GM21360 (cell line): ENCODE results near the gene EP400.

ENCODE experiments used
- ATAC-seq: cut with Tn5 transposase; IDR thresholded peaks from one replicate; pipeline ENCODE4 v1.9.1; 2021; ENCODE audit warnings: mild to moderate bottlenecking, moderate library complexity; ENCODE audit not compliant: unreplicated experiment

EP400 gene, protein sequence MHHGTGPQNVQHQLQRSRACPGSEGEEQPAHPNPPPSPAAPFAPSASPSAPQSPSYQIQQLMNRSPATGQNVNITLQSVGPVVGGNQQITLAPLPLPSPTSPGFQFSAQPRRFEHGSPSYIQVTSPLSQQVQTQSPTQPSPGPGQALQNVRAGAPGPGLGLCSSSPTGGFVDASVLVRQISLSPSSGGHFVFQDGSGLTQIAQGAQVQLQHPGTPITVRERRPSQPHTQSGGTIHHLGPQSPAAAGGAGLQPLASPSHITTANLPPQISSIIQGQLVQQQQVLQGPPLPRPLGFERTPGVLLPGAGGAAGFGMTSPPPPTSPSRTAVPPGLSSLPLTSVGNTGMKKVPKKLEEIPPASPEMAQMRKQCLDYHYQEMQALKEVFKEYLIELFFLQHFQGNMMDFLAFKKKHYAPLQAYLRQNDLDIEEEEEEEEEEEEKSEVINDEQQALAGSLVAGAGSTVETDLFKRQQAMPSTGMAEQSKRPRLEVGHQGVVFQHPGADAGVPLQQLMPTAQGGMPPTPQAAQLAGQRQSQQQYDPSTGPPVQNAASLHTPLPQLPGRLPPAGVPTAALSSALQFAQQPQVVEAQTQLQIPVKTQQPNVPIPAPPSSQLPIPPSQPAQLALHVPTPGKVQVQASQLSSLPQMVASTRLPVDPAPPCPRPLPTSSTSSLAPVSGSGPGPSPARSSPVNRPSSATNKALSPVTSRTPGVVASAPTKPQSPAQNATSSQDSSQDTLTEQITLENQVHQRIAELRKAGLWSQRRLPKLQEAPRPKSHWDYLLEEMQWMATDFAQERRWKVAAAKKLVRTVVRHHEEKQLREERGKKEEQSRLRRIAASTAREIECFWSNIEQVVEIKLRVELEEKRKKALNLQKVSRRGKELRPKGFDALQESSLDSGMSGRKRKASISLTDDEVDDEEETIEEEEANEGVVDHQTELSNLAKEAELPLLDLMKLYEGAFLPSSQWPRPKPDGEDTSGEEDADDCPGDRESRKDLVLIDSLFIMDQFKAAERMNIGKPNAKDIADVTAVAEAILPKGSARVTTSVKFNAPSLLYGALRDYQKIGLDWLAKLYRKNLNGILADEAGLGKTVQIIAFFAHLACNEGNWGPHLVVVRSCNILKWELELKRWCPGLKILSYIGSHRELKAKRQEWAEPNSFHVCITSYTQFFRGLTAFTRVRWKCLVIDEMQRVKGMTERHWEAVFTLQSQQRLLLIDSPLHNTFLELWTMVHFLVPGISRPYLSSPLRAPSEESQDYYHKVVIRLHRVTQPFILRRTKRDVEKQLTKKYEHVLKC (N-terminal part only)

DNA sequence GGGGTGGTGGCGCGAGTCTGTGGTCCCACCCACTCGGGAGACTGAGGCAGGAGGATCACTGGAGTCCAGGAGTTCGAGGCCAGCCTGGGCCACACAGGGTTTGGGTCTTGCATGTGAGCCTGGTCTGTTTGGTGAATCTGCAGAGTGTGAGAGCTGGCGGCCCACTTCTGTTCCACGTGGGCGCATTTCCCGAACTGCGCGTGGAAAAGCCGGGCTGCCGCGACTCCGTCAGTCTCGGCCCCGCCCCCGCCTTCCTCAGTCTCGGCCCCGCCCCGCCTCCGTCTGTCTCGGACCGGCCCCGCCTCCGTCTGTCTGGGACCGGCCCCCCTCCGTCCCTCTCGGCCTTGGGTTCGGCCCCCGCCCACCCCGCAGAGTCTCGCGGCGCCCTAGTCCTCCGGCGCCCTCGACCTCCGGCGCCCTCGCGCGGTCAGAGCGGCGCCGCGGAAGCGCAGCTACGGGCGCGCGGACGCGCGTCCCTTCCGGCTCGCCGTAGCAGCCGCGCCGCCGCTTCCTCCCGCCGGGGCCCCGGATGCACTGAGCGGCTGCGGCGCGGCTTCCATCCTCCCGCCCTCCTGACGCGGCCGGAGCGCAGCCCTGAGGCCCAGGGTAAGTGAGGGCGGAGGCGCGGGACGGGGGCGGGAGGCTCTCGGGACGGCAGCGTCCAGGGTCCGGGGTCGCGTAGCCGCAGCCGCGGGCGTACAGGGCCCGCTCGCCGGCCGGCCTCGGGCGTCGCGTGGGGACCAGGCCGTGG, at the start of gene EP400:
TSS of gene EP400 (plus strand) at position 512 of the 751 bp plus-strand sequence. CDS start 10,678 bp downstream, outside the sequence.
- peak; percentile 85 for ATAC-seq

DNA sequence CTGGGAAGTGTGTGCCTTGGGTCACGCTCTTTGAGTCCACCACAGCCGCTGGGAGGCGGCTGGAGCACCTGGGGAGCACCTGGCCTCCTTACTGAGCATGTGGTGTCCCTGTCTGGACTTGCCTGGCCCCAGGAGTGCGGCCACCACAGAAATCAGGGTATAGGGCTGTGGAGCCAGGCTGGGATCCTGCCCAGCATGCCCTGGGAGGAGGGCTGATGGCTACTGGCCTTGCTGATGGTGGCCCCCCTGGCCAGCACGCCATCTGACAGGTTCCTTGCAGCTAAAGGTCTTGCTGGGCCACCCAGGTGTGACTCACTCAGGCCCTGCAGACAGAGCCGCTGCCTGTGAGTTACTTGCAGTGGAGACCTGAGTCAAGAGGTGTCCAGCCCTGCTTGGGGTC, 49.3 kb upstream of the EP400 start:
- no peak for ATAC-seq

DNA sequence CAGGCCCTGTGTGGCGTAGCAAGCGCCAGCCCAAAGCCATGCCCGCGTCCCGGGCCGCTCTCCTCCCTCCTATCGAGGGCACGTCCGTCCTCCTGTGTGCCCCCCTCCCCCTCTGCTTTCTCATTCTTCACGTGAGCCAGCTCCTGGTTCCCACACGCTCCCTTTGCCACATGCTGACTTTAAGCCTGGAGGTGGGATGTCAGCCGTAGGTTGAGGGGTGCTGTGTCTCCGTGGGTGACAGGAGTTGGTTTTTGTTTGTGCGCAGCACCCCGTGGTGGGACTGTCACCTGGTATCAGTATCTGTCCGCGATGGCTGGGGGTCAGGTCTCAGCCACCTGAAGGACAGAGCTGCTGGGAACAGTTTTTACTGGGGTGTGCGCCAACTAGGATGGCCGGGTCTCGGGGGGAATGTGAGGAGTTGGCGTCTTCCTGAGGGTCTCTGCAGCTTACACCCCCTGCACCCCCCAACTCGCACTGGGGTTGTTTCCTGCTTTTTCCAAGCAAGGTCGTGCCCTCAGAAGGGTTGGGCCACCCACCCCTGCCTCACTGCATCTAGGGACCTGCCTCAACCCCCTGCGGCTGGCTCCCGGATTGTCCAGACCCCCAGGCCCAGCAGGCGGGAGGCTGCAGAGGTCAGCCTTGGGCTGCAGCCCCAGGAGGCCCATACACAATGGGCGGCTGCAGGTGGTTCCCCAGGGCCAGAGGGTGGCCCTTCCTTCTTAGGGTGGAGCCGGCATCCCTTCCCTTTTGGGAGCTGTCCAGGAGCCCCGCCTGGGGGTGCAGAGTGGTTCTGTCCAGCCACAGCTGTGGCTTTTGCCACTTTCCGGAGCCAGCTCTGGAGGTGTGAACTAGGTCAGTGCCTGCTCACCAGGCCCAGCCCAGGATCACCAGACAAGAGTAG, 48.1 kb upstream of the EP400 start:
- no peak for ATAC-seq

DNA sequence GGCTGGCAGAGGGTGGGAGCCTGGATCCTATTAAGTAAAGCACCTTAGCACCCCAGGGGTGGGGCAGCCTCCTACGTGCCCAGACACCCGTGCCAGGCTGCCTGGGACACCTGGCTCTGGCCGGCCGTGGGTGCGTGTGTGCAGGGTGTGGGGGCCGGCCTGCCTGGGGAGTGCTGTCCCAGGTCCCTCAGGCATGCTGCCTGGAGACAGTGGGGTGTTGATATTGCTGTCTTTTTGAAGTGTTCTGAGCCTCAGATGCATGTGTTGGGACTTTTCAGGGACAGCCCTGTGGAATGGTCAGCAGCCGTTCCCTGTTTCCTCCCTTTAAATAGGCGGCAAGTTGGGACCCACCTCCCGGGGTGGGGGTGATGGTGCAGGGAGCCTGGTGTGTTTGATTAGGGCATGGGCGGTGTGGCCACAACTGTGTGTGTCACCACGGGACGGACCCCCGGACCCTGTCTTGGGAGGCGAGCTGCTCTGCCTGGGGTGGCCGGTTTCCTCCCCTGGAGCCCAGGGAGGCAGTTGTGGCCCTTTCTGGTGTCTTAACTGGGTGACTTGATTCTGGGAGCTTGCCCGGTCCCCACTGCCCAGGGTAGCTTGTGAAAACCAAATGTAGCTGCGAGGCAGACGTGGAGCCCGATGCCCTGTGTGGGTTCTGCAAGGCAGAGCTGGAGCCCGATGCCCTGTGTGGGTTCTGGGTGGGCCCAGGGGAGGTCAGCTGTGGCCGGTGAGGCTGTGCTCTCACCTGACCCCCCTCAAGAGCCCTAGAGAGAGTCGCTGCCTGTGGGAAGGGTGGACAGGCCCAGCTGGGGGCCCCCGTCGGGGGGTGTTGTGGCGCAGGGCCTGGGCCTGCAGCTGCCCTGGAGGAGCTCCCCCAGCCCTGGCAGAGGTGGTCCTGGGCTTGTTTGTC, 47.2 kb upstream of the EP400 start:
- ATAC-seq = no peak

DNA sequence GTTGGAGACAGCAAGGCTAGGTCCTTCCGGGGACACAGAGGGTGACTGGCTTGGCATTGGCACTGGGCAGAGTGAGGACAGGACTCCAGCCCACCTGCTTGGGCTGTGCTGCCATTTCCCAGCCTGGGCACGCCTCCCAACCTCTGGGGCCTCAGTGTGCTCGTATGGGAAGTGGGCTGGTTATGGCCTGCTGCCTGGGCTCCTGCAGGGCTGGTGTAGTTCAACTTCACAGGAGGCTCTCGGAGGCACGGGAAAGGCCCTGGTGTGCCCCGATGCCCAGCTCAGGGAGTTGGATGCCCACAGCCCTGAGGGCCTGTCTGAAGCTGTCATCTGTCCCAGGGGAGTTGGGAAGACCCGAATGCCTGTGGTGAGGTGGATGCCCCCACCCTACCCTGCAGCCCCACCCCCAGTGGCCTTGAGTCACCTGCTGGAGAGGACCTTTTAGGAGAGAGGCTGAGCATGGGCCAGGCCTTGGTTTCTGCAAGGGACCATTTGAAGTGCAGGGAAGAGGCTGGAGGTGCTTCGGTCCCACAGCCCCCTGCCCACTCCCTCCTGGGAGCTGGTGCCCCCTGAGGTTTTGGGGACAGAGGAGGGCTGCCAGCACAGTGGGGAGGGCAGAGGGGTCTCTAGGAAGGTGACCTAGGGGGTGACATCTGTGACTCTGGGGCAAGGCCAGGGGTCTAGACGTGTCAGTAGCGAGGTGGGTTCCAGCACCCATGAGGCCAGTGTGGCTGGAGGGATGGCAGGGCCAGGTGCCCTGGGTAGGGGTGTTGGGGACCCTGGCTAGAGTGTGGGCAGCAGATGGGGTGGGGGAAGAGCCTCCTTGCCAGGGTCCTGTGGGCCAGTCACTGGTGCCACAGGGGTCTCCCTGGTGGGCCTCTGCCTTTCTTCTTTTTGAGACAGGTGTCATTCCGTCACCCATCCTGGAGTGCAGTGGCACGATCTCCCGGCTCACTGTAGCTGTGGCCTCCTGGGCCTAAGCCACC, 46.2 kb upstream of the EP400 start:
- no peak for ATAC-seq

DNA sequence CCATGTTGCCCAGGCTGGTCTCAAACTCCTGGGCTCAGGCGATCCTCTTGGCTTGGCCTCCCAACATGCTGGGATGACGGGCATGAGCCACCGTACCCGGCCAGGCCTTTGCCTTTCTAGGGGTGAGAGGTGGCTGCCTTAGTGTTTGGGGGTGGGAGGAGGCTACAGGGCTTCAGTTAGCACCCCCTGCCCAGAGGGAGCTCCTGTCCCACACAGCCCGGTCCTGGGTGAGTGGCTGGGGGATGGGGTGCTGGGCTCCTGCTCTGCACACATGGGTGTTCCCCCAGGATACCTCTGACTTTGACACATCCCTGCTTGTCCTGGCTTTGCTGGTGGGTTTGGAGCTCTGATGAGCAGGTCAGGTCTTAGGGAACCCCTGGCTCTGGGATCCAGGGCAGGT, 45.4 kb upstream of the EP400 start:
- no peak for ATAC-seq

DNA sequence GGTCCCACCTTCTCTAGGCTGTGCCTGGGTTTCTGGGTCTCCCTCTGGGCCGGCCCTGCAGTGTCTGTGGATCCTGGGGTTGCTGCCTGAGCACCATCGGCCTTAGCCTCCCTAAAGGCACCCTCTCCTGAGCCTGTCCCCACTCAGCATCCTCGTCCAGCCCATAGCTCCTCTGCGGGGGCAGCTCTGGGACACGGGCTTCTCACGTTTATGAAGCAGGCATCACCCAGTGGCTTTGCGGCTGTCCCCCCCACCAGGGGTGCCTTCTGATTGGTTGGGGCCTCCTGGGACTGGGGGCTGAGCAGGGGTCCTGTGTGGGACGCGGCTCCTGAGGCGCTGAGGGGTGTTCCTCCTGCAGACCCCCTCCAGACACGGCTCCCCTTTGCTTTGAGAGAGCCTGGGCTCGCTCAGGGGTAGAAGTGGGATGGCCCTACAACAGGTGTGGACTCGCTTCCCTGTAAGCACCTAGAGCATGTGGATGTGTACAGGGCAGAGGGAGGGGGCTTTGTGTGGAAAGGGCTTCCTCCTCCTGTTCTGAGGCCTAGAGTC, 44.6 kb upstream of the EP400 start:
- ATAC-seq = no peak

DNA sequence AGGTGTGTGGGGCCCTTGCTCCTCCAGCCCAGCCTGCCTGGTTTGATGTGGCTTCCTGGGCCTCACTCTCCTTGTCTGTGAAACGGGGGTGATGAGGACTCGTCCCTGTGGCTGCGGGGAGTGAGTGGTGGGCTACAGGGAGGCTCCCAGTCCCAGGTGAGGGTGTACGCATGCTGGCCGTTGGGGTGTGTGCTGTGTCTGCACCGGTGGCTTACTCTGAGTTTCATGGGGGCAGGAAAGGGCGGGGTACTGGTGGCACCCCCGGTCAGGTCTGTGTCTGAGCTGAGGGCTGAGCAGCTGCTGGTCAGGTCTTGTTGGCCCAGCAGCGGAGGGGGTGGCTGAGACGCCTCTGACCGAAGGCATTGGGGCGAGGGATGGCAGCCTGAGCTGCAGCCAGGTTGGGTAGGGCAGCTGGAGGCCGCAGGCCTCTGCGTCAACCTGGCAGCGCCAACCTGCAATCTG, 44.1 kb upstream of the EP400 start:
- no peak for ATAC-seq

DNA sequence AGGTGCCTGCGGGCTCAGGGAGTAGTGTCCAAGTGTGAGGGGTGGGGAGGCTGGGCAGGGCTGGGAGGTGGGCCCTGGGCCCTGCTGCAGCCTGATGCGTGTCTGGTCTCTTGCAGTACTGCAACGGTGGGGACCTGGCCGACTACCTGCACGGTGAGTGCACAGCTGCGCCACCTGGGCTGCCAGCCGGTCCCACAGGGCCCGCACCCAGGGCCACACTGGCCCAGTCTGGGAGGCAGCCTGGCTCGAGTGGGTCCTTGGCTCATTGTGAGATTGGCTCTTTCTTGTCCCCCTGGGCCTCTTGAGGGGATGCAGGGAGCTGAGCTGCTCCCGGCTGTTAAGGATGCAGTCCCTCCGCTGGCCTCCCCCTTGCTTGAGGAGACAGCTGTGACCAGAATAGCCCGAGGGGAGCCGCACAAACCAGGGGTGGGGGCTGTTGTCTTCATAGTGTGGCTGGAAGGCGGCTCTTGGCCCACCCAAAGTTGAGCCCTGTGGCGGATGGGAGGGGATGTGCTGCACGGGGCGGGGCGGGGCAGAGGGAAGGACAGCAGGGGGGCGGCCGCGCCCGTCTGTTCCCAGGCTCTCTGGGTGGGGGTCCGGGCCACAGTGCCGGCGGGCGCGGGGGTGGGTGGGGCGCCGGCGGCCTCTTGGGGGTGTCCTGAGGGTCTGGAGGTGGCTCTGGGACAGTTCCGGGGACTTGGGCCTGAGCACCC, 42.2 kb upstream of the EP400 start:
- ATAC-seq = no peak

DNA sequence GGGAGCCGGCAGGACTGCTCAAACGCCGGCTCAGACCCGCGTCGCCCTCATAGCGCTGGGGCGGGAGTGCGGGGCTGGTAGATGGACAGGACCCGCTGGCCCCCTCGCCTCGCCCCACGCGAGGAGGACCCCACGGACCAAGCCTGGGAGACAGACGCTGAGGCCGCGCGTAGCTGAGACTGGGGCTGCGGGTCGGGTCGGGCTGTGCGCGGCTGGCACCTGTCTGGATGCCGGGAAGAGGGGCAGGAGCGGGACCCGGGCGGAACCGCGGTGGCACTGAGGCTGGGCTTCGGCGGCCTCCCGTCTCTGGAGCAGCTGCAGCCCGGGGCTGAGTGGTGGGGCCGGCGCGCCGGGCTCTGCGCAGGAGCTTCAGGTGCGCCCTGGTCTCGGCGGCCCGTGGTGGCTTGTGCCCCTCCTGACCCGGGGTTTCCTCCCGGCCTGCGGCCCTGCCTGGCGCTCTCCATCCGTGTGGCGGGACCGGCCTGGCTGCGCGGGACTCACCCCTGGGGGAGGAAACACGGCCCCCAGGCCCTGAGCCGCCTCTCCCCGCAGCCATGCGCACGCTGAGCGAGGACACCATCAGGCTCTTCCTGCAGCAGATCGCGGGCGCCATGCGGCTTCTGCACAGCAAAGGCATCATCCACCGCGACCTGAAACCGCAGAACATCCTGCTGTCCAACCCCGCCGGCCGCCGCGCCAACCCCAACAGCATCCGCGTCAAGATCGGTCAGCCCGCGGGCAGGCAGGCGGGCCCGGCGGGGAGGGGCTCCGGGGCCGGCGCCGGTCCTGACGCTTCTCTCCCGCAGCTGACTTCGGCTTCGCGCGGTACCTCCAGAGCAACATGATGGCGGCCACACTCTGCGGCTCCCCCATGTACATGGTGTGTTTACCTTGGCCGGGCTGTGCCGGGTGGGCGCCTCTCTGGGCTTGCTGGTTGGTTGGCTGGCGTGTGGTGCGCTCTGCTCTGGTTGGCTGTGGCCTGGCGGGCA, 41.4 kb upstream of the EP400 start:
- ATAC-seq = no peak

DNA sequence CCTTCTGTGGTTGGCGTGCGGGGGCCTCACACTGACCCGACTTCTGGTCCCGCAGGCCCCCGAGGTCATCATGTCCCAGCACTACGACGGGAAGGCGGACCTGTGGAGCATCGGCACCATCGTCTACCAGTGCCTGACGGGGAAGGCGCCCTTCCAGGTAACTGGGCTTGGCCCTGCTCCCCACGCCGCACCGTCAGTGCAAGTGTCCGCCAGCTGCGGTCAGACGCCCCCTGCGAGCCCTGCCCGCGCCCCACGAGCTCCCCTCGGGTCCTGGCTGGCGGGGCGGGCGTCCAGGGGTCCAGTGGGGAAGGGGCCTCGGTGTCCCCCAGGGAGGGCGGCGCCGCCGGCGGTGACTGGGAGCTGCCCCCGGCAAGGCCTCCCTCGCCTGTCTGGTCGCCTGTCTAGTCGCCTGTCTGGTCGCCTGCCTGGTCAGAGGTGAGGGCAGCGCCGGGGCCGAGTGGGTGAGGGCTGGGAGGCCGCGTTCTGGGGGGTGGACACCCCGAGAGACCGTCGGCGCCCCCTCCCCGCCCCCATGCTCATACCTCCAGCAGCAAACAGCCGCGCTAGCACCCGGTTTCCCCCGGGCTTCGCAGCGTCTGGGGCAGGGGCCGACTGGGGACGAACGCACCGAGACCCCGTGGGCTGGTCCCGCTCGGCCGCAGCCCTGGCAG, 40.5 kb upstream of the EP400 start:
- no peak for ATAC-seq

DNA sequence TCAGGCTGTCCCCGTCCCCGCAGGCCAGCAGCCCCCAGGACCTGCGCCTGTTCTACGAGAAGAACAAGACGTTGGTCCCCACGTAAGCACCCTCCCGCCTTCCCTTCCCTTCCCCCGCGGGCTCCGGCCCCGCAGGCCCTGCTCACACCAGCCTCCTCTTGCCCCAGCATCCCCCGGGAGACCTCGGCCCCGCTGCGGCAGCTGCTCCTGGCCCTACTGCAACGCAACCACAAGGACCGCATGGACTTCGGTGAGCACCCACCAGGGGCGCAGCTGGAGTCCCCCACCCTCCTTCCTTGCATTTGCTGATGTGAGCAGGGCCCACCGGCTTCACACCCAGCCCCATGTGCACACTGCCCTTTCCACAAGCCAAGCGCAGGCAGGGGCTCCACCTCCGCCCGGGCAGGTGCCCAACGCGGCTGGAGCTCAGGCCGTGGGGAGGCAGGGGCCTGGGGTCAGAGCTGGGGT, 40.0 kb upstream of the EP400 start:
- ATAC-seq = no peak

DNA sequence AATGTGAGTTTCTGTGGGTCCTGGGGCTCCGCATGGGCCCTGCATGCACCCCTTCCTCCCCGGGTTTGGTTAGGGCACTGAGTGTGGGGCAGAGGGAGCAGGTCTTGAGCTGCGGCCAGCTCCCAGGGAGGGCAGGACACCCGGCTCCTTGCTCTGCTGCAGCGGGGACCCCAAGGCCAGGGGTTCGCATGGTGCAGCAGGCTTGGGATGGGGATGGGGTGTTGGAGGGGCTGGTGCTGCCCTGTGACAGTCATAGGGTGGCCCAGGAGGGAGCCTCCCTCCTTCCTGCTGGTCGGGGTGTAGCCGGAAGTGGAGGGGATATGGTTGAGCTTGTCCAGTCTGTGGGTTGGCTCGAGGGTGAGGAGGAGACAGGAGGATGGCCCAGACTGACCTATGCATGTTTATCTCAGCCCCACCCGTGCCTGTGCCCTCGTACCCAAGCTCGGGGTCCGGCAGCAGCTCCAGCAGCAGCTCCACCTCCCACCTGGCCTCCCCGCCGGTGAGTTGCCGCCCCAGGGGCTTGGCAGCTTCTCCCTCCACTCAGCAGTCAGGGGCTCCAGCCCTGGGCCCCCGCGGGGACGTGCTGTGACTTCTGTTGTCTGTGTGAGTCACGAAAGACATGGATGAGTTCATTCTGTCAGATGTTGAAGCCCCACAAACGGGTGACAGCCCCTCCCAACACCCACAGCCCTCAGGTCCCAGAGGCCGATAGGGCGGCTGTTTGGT, 39.3 kb upstream of the EP400 start:
- no peak for ATAC-seq
